GM20000 (cell line): ENCODE measurements around the gene ADA.

ENCODE experiments used
- DNase-seq: peaks from one replicate; pipeline ENCODE4 v3.0.0; 2012; ENCODE audit warnings: low spot score
- CTCF ChIP-seq: IDR thresholded peaks from 2 replicates; pipeline ENCODE4 v1.5.1; 2012; ENCODE audit warnings: mild to moderate bottlenecking, control low read depth; ENCODE audit errors: extremely low read depth, missing control alignments

The ADA gene

GRCh38 chr20:44571362-44571988 lies 80.0 kb downstream of the ADA start:
- no peak for DNase-seq
- TF ChIP-seq CTCF, result no peak

GRCh38 chr20:44570367-44570766 lies 81.1 kb downstream of the ADA start:
- TF ChIP-seq CTCF, result no peak
- DNase-seq, result no peak
